GM18873 (cell line): Measurements from ENCODE around the gene YBEY.

Experiments used
- ATAC-seq: cut with Tn5 transposase; IDR thresholded peaks from one replicate; pipeline ENCODE4 v1.9.1; 2021; ENCODE audit warnings: mild to moderate bottlenecking, moderate library complexity, moderate number of reproducible peaks; ENCODE audit not compliant: unreplicated experiment, low FRiP score

YBEY gene

GRCh38 chr21:46264046-46264689 is 22.0 kb upstream of the YBEY start:
- no peak for ATAC-seq

- ATAC-seq, result no peak
Measured at GRCh38 chr21:46264690-46265144, 21.4 kb upstream of the YBEY start.

GRCh38 chr21:46265736-46266525 is 20.2 kb upstream of the YBEY start:
- ATAC-seq, result no peak

GRCh38 chr21:46266946-46267345 is 19.2 kb upstream of the YBEY start:
- ATAC-seq, result no peak

- no peak for ATAC-seq
Measured at GRCh38 chr21:46268371-46268770, 17.8 kb upstream of the YBEY start.

GRCh38 chr21:46269466-46269865 is 16.7 kb upstream of the YBEY start:
- no peak for ATAC-seq

GRCh38 chr21:46273341-46273740 is 12.8 kb upstream of the YBEY start:
- ATAC-seq, result no peak

GRCh38 chr21:46274797-46275390 is 11.2 kb upstream of the YBEY start:
- no peak for ATAC-seq

GRCh38 chr21:46284077-46284644 is 2.0 kb upstream of the YBEY start:
- ATAC-seq, result no peak

GRCh38 chr21:46284733-46285132 is 1.4 kb upstream of the YBEY start:
- ATAC-seq, result no peak

- no peak for ATAC-seq
Measured at GRCh38 chr21:46285206-46285661, 908 bp upstream of the YBEY start, which contains the start of gene MCM3AP. Gene MCM3AP, minus strand, starts transcription at chr21:46285611. Its CDS starts 325 bp downstream, at chr21:46285286.

- no peak for ATAC-seq
Measured at GRCh38 chr21:46286648-46287002, 483 bp downstream of the YBEY start.

GRCh38 chr21:46287541-46287940 is 1.4 kb downstream of the YBEY start:
- no peak for ATAC-seq

- ATAC-seq, result no peak
Measured at GRCh38 chr21:46289655-46290179, 3.6 kb downstream of the YBEY start.

- no peak for ATAC-seq
Measured at GRCh38 chr21:46291561-46291960, 5.4 kb downstream of the YBEY start.

GRCh38 chr21:46294647-46295176 is 8.6 kb downstream of the YBEY start:
- ATAC-seq, result no peak

GRCh38 chr21:46295177-46295770 is 9.1 kb downstream of the YBEY start:
- no peak for ATAC-seq

- ATAC-seq, result no peak
Measured at GRCh38 chr21:46295996-46296752, 10.0 kb downstream of the YBEY start.
